Erythroblast (primary cell): ENCODE results near the gene PIGC.

ENCODE experiments used
- GATA1 ChIP-seq: IDR thresholded peaks from 2 replicates; pipeline ENCODE4 v1.6.1; 2011; ENCODE audit warnings: low read depth, mild to moderate bottlenecking, control low read depth, low read length, moderate library complexity
- POLR2A ChIP-seq: IDR thresholded peaks from 2 replicates; pipeline ENCODE4 v1.6.1; 2011; ENCODE audit warnings: mild to moderate bottlenecking, low read length

- TF ChIP-seq POLR2A (no peak), GATA1 (no peak)
Measured at GRCh38 chr1:172480431-172480830, 36.6 kb upstream of the PIGC start.
